Natural killer cell (primary cell): ENCODE data around the gene EPAS1. TPM values are rescaled to one million over a fixed set of nuclear protein-coding genes. Genes with fewer than 3 reads are reported as not detected.

Experiments used
- ATAC-seq, 3 donors: fragments of 150-1000 bp in 2 of 3; fragments of 200-7000 bp in 1 of 3; cut with Tn5 transposase; 1 replicate in 1 of 3; 2 replicates in 2 of 3; pipeline ENCODE4 v1.10.0; 2021; ENCODE audit warnings: mild to moderate bottlenecking in 2 of 3, moderate library complexity in 2 of 3
- DNase-seq, 2 donors: peaks; one replicate each; pipeline versions ENCODE4 v3.0.0 to v3.0.0-alpha.2; 2013 to 2021; ENCODE audit warnings: mixed read lengths in 1 of 2
- H3K27ac ChIP-seq: one replicate; pipeline ENCODE4 v1.5.1; 2013; ENCODE audit warnings: mild to moderate bottlenecking, low read length
- H3K27me3 ChIP-seq: one replicate; pipeline ENCODE4 v1.6.1; 2013; ENCODE audit warnings: low read length; ENCODE audit not compliant: control insufficient read depth, insufficient read depth
- H3K36me3 ChIP-seq: one replicate; pipeline ENCODE4 v1.6.1; 2013; ENCODE audit warnings: low read length; ENCODE audit not compliant: control insufficient read depth, insufficient read depth
- H3K4me1 ChIP-seq: one replicate; pipeline ENCODE4 v1.6.1; 2013; ENCODE audit warnings: low read length; ENCODE audit not compliant: control insufficient read depth, insufficient read depth
- H3K4me3 ChIP-seq: one replicate; pipeline ENCODE4 v1.5.1; 2013; ENCODE audit warnings: low read length
- H3K9me3 ChIP-seq: one replicate; pipeline ENCODE4 v1.6.1; 2013; ENCODE audit warnings: low read length; ENCODE audit not compliant: control insufficient read depth, insufficient read depth
- H3K27ac Mint-ChIP-seq, 2 donors: one replicate each; pipeline ENCODE4 v1.8.0; 2022; ENCODE audit warnings: mild to moderate bottlenecking in 2 of 2, mixed read lengths in 2 of 2, moderate library complexity in 1 of 2
- H3K27me3 Mint-ChIP-seq, 2 donors: one replicate each; pipeline ENCODE4 v1.8.0; 2022; ENCODE audit warnings: low read depth in 2 of 2, mixed read lengths in 2 of 2
- H3K36me3 Mint-ChIP-seq: one replicate; pipeline ENCODE4 v1.8.0; 2022; ENCODE audit warnings: mixed read lengths
- H3K4me1 Mint-ChIP-seq, 2 donors: one replicate each; pipeline ENCODE4 v1.8.0; 2022; ENCODE audit warnings: mixed read lengths in 2 of 2
- H3K4me3 Mint-ChIP-seq: one replicate; pipeline ENCODE4 v1.8.0; 2022; ENCODE audit warnings: mild to moderate bottlenecking, moderate library complexity, mixed read lengths
- H3K9me3 Mint-ChIP-seq, 2 donors: one replicate each; pipeline ENCODE4 v1.8.0; 2022; ENCODE audit warnings: mixed read lengths in 2 of 2
- CTCF ChIP-seq: fragments of 200-600 bp; IDR thresholded peaks from one replicate; pipeline ENCODE4 v1.8.0; 2022; ENCODE audit warnings: antibody characterized with exemption
- WGBS: methylation state at CpG from one replicate; pipeline ENCODE4 v1.1.7; 2013; ENCODE audit warnings: missing lambda C conversion rate; ENCODE audit not compliant: insufficient coverage; 5-methylcytosine and 5-hydroxymethylcytosine counted together
- intact Hi-C: fragments of 100-400 bp; cut with micrococcal nuclease; formaldehyde crosslinking; loops from one replicate; pipeline ENCODE4 v1.14.2; 2022
- total RNA-seq, 4 donors: library from RNA; stranded (reverse); fragments of 120-200 nt in 1 of 4; gene quantifications; one replicate each; pipeline versions ENCODE4 v1.2.3 to v1.2.4, GENCODE V29; 2013 to 2022

EPAS1 gene
- total RNA-seq, 3 donors from 2014 or later (not counting 1 experiment from before 2014, with no cell fraction given), result 2.1 to 61.4 (median 3.6) TPM

GRCh38 chr2:46310446-46310845 is 13.2 kb downstream of the EPAS1 start:
- Histone ChIP-seq H3K9me3 (no peaks in the 10 kb centered on the region), H3K4me1 (peaks cover 2% of the 10 kb centered on the region), H3K27me3 (peaks cover 6% of the 10 kb centered on the region), H3K36me3 (no peaks in the 10 kb centered on the region), H3K4me3 (no peak overlapping the region), H3K27ac (no peak overlapping the region)
- no peak overlapping the region for H3K4me3 Mint-ChIP-seq
- H3K4me1 Mint-ChIP-seq, result no peaks in the 10 kb centered on the region
- no peaks in the 10 kb centered on the region for H3K9me3 Mint-ChIP-seq
- TF ChIP-seq CTCF, result no peak
- ATAC-seq (no peak), DNase-seq (no peak)
- intact Hi-C loops, result no loop called here
- WGBS, result 94% methylated on average over 5 of the region's 5 CpGs
- H3K27ac Mint-ChIP-seq, result no peak overlapping the region
- H3K36me3 Mint-ChIP-seq, result no peaks in the 10 kb centered on the region
- H3K27me3 Mint-ChIP-seq, result peaks cover 7 to 15% of the 10 kb centered on the region in 2 donors

- H3K4me1 ChIP-seq, result peaks cover 2% of the 10 kb centered on the region
- intact Hi-C loops, result no loop called here
- H3K9me3 ChIP-seq, result no peaks in the 10 kb centered on the region
- H3K27ac ChIP-seq, result no peak overlapping the region
- no peaks in the 10 kb centered on the region for H3K36me3 ChIP-seq
- Mint-ChIP-seq H3K9me3 (no peaks in the 10 kb centered on the region), H3K4me3 (no peak overlapping the region), H3K4me1 (no peaks in the 10 kb centered on the region), H3K36me3 (no peaks in the 10 kb centered on the region), H3K27ac (no peak overlapping the region), H3K27me3 (peaks cover 11 to 15% of the 10 kb centered on the region in 2 donors)
- no peak for TF ChIP-seq CTCF
- no peak for ATAC-seq
- WGBS, result 92% methylated on average over 5 of the region's 6 CpGs
- H3K27me3 ChIP-seq, result peaks cover 2% of the 10 kb centered on the region
- no peak for DNase-seq
- H3K4me3 ChIP-seq, result no peak overlapping the region
Observed at GRCh38 chr2:46311651-46312223, 14.5 kb downstream of the EPAS1 start.

- peaks cover 2% of the 10 kb centered on the region for H3K4me1 ChIP-seq
- intact Hi-C loops, result no loop called here
- no peaks in the 10 kb centered on the region for H3K4me1 Mint-ChIP-seq
- WGBS, result 89% methylated on average over 3 of the region's 3 CpGs
- no peak overlapping the region for H3K27ac ChIP-seq
- no peaks in the 10 kb centered on the region for H3K36me3 ChIP-seq
- H3K36me3 Mint-ChIP-seq, result no peaks in the 10 kb centered on the region
- H3K4me3 ChIP-seq, result no peak overlapping the region
- H3K27me3 ChIP-seq, result peaks cover 2% of the 10 kb centered on the region
- H3K9me3 ChIP-seq, result no peaks in the 10 kb centered on the region
- H3K27ac Mint-ChIP-seq, result no peak overlapping the region
- H3K4me3 Mint-ChIP-seq, result no peak overlapping the region
- no peak for TF ChIP-seq CTCF
- H3K9me3 Mint-ChIP-seq, result no peaks in the 10 kb centered on the region
- DNase-seq (no peak), ATAC-seq (no peak)
- H3K27me3 Mint-ChIP-seq, result peaks cover 11 to 20% of the 10 kb centered on the region in 2 donors
Observed at GRCh38 chr2:46313063-46313462, 15.9 kb downstream of the EPAS1 start.
